22Rv1 (cell line): Measurements from ENCODE around the gene NR1H2.

Source experiments
- CTCF ChIP-seq: fragments of 450-650 bp; IDR thresholded peaks from 2 replicates; pipeline ENCODE4 v1.5.1; 2017; ENCODE audit warnings: mild to moderate bottlenecking
- ZFX ChIP-seq: fragments of 450-650 bp; IDR thresholded peaks from 2 replicates; pipeline ENCODE4 v1.6.1; 2017; ENCODE audit warnings: antibody characterized with exemption, borderline replicate concordance

GRCh38 chr19:50430888-50431342 is 54.7 kb downstream of the NR1H2 start:
- TF ChIP-seq CTCF (no peak), ZFX (no peak)
